GM21723 (cell line): ENCODE data around the gene ZNF646.

ENCODE experiments used
- ATAC-seq: cut with Tn5 transposase; IDR thresholded peaks from one replicate; pipeline ENCODE4 v1.9.1; 2021; ENCODE audit warnings: mild to moderate bottlenecking, moderate library complexity; ENCODE audit not compliant: unreplicated experiment

Gene ZNF646, protein sequence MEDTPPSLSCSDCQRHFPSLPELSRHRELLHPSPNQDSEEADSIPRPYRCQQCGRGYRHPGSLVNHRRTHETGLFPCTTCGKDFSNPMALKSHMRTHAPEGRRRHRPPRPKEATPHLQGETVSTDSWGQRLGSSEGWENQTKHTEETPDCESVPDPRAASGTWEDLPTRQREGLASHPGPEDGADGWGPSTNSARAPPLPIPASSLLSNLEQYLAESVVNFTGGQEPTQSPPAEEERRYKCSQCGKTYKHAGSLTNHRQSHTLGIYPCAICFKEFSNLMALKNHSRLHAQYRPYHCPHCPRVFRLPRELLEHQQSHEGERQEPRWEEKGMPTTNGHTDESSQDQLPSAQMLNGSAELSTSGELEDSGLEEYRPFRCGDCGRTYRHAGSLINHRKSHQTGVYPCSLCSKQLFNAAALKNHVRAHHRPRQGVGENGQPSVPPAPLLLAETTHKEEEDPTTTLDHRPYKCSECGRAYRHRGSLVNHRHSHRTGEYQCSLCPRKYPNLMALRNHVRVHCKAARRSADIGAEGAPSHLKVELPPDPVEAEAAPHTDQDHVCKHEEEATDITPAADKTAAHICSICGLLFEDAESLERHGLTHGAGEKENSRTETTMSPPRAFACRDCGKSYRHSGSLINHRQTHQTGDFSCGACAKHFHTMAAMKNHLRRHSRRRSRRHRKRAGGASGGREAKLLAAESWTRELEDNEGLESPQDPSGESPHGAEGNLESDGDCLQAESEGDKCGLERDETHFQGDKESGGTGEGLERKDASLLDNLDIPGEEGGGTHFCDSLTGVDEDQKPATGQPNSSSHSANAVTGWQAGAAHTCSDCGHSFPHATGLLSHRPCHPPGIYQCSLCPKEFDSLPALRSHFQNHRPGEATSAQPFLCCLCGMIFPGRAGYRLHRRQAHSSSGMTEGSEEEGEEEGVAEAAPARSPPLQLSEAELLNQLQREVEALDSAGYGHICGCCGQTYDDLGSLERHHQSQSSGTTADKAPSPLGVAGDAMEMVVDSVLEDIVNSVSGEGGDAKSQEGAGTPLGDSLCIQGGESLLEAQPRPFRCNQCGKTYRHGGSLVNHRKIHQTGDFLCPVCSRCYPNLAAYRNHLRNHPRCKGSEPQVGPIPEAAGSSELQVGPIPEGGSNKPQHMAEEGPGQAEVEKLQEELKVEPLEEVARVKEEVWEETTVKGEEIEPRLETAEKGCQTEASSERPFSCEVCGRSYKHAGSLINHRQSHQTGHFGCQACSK (N-terminal part only)

DNA sequence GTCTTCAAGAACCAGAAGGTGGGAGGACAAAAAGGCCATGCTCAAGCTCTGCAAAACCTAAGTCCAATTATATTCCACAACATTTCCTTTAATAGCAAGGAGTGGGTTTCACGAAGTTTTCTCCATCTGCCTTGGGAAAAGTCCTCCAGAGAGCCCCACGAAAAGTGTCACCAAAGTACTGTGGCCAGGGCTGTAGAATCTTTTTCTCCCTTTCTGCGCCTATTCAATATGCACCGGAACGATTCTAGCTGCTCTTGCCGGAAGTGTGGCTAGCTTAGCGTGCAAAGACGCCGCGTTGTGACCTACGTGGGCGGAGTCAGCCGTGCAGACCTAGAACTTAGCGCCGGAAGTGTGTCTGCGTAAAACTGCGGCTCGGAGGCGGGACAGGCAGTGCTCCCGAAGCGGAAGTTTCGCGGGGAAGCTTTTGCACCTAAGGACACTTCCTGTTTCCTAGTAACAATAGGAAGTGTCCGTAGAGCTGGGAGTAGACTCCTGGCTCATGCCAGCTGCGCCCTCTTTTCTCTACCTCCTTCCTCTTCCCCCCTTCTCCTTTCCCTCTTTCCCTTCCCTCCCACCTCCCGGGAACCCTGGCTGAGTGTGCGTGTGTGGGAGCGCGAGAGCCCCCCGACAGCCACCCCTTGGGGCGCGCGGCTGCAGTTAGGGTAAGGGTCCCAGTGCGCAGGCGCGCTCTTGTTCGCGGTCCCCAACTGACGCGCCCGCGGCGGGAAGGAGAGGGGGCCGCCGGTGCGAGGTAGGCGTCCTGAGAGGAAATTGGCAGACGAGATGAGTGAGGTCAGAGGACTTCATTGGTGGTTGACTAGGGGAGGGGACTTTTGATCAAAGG lies at the start of gene ZNF646, which contains the start of gene ZNF668:
ZNF646 (plus strand) TSS at position 453 of the 844 bp plus-strand sequence. CDS start 1,903 bp downstream, outside the sequence.
ZNF668 (minus strand) TSS at position 271 of the 844 bp plus-strand sequence. CDS start 9,781 bp downstream, outside the sequence.
- peak; percentile 78 for ATAC-seq

DNA sequence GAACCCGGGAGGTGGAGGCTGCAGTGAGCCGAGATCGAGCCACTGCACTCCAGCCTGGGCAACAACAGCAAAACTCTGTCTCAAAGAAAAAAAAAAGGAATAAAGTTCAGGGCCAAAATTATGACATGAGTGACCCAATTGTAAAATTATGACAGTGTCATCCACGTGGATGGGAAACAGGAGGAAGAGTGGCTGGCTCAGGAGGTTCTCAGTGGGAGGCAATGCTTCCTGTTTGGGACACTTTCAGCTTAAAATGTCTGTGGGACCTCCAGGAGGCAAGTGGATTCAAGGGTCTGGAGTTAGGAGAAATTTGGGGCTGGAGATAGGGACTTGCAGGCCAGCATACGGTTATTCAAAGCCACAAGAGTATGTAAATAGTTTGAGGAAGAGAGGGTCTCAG lies 48.9 kb upstream of the ZNF646 start:
- ATAC-seq, result no peak

DNA sequence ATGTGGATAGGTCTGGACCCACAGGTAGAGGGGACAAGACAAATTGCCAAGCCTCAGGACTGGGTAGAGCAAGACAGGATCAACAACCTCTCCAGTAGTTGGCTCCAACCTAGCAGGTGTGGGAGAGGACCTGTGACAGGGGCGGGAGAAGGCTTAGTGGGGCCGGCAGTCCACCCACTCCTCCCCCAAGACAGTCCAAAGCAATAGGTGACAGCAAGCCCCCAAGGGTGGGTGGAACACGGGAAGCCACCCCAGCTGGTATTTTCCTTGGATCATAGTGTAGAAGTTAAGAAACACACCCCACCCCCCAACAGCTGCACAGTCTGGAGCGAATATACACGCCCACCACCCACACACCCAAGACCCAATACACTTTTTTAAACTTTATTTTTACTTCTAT lies 45.0 kb upstream of the ZNF646 start:
- no peak for ATAC-seq

DNA sequence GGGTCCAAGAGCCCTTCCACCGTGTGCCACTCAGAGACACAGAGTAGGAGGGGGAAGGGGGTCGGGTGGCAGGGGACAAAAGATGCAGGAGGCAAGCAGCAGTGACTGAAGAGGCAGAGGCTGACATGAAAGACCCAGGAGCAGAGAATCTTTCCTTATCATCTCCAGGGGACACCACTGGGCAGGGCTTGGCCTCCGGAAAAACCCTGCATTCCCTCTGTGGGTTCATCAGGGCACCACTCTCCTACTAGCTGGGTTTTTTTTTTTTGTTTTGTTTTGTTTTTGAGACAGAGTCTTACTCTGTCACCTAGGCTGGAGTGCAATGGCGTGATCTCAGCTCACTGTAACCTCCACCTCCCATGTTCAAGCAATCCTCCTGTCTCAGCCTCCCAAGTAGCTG lies 42.9 kb upstream of the ZNF646 start:
- no peak for ATAC-seq

DNA sequence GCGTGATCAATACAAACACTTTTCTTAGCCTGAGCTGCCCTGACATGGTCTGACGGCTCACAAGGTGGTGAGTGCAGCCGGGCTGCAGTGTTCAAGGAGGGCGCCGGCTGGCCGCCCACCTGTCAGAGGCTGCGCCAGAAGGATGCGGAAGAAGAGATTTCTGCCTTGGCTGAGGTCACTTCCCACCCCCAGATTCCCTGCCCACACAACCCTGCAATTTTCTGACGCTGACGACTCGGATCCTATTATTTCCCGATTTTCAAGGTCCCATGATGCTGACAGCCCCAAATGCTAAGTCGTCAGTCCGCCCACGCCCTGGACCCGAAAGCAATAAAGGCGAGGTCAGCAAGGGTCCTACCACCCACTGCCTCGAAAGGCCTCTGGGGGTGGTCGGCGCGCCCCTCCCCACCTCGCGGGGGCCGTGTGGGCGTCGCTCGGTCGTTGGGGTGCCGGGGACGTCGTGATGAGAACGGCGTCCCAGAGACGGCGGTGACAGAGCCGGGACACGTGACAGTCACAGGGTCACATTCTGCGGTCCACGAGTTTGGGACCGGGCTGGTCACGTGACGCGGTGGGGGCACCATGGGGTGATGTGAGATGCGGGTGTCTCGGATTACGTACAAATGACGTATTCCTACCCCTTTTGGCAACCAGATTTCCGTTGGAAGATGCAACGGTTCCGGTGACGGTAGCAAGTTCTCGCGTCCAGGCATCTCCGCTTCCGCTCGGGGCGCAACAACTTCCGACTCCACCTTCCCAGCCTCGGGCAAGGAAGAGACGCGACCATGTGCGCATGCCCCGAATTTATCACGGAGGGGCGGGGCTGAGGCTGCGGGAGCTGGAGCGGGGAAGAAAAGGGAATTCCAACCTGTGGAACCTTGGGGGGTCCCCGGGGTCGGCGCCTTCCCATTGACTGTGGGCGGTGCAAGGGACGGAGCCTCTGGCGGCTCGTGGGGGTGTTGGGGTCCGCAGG lies 41.2 kb upstream of the ZNF646 start, which contains the start of gene STX4:
STX4 (plus strand) TSS at position 823 of the 973 bp plus-strand sequence. CDS start 248 bp downstream, outside the sequence.
- peak; percentile 75 for ATAC-seq

DNA sequence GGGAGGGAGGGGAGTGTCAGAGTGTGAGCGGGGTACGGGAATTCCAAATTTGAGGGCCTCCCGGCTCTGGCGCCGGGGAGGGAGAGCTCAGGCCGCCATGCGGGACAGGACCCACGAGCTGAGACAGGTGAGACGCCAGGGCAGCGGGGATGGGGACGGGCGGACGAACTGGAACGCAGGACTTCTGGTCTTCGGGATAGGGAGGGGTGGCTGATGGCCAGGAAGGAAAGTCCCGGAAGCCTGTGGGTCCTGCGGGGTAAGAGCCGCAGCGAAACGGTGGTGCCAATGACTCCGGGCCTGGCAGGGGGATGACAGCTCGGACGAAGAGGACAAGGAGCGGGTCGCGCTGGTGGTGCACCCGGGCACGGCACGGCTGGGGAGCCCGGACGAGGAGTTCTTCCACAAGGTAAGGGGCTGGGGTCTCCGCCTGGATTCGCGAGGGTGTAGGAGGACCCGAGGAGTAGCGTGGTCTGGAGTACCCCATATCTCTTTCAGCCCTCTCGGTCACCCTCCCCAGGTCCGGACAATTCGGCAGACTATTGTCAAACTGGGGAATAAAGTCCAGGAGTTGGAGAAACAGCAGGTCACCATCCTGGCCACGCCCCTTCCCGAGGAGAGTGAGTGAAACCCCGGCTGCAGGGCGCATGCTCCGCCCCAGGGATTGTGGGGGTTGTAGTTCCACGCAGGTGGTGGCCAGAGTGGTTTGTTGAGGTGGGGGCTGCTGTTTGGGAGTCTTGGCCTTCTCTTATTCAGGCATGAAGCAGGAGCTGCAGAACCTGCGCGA lies 40.3 kb upstream of the ZNF646 start:
- peak; percentile 55 for ATAC-seq

DNA sequence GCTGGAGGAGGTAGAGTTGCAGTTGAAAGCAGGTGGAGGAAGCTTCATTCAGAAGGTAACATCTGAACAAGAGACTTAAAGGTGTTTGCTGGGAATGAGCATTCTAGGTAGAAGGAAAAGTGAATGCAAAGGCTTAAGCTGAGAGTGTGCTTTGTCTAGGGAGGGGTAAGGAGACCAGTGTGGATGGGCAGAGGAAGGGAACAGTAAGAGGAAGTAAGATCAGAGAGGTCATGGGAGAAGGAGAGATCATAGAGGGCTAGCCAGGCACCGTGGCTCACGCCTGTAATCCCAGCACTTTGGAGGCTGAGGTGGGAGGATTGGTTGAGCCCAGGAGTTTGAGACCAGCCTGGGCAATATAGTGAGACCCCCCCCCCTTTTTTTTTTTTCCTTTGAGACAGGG lies 37.5 kb upstream of the ZNF646 start:
- no peak for ATAC-seq

DNA sequence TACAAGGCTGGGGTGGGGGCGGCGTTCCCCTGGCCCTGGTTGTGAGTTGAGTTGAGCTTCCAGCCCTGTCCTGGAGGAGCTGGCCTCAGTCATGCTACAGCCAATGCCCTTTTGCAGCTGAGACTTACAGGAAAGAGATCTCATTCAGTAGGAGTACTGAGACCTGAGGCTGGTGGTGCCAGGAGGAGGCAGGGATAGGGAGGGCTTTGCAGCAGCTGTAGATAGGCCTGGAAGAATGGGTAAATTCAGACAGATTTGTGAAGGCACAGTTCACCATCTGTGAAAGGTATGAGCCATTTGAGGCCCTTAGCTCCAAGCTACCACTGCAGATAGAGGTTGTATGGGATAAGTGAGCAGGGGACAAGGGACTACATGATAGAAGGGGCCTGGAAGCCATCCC lies 35.2 kb upstream of the ZNF646 start:
- ATAC-seq, result no peak

DNA sequence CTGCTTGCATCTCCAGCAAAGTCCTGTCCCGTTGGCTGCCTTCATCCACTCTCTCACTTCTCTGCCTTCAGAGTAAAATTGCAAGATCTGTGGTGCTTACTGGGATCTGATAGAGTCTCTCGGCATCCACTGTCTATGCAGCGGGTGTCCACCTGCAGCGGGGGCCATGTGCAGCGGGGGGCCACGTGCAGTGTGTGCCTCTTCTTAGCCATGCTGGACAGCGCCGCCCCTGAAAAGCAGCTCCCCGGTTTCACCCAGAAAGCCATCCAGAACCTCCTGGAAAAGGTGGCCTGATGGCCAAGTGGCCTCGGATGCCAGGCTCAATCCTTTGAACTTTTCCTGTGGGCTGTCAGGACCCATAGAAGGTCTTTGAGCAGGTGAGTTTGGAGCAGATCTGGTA lies 31.4 kb upstream of the ZNF646 start:
- no peak for ATAC-seq

DNA sequence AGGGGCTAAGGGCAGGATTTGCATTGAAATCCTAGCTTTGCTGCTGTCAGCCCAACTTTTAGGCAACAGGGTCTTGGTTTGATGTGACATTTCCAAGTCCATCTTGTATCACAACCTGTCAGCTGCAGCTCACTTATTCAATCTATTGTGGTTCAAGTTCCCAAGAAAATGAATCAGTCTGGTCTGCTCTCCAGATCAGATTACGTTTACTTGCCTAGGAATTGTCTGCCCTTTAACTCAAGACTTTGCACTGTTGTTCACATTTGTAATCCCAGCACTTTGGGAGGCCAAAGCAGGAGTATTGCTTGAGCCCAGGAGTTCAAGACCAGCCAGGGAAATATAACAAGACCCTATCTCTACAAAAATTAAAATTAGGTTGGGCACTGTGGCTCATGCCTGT lies 30.9 kb upstream of the ZNF646 start:
- ATAC-seq, result no peak

DNA sequence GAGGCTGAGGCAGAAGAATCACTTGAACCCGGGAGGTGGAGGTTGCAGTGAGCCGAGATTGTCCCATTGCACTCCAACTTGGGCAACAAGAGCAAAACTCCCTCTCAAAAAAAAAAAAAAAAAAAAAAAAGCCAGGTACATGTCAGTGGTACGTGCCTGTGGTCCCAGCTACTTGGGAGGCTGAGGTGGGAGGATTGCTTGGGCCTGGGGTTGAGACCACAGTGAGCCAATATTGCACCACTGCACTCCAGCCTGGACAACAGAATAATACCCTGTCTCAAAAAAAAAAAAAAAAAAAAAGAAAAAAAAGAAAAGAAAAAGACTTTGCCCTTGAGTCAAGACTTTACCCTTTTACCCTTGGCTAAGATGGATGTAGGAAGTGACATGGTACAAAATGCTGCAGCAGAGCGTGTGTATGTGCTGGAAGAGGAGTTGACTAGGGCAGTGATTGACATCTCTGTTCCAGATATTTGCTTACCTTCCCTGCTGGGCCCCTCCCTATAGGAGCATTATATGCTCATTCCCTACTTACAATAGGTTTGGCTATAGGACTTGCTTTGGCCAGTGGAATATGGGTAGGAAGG lies 30.2 kb upstream of the ZNF646 start:
- no peak for ATAC-seq

DNA sequence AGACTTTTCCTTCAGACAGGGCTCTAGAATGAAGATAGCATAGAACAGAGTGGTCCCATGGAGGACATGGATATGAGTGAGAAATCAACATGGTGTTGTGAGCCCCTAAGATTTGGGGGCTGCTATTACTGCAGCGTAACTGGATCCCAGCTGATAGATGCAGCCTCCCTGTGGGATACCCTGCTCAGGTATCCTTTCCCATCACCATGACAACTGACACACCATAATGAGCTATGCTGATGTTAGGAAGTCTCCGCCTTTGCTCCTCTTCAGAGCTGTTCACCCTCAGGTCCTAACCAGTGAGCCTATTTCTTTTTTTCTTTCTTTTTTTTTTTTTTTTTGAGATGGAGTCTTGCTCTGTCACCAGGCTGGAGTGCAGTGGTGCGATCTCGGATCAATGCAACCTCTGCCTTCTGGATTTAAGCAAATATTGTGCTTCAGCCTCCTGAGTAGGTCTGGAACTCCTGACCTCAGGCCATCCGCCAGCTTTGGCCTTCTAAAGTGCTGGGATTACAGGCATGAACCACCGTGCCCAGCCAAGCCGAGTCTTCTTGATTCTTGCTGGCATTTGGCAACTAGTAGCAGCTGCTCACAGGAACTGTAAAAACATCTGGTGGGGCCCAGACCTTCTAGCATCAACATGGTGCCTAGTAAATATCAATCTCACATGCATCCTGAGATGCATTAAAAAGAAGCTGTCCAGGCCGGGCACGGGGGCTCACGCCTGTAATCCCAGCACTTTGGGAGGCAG lies 23.8 kb upstream of the ZNF646 start:
- ATAC-seq, result no peak

DNA sequence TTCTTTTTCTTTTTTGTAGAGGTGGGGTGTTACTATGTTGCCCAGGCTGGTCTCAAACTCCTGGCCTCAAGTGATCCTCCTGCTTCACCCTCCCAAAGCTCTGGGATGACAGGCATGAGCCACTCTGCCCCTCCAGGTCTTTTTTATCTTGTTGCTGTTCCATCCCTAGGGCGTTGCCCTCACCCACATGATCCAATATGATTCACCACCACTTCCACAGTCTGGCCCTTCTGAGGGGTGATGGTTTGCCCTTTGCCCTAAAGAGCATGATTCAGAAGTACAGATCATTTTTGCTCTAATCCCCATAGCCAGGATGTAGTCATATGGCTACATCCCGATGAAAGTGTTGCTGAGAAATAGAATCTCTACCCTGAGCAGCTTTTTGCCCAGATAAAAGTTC lies 22.1 kb upstream of the ZNF646 start:
- no peak for ATAC-seq

DNA sequence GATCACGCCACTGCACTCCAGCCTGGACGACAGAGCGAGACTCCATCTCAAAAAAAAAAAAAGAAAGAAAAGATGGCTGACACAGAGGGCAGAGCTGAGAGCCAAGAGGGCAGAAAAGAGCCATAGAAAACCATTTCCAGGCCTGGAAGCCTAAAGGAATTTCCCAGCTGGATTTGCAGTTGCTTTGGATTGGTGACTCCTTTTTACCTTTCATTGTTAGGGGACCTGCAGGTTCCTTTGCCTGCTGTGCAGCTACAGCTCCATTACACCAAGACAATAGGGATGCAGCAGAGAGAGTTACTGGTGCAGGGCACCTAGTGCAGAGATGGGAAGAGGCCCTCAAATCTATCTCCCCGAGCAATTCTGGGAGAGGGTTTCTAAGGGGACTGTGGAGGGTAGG lies 18.6 kb upstream of the ZNF646 start:
- ATAC-seq, result no peak

DNA sequence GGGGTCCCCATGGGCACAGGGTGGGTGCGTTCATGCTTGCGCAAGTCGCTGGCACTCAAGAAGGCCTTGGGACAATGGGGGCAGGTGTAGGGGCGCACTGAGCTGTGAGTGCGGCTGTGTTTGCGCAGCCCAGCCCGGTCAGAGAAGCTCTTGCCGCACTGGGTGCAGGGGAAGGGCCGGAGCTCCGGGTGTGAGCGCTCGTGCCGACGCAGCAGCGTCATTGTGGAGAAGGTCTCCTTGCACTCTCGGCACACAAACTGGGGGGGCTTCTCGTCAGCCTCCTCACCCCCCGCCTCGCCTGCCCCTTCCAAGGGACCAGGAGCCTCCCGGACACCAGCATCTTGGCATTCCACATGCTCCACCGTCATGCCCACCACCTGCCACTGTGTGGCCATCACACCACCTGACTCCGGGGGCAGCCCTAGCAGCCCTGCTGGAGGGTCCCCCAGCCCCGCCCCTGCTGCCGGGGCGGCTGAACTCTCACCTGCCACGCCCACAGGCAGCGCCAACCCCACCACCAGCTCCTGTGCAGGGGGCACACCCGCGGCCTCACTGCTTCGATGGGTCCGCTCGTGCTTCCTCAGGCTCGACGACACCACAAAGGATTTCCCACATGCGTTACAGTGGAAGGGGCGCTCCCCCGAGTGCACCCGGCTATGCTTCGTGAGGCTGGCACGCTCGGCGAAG lies 13.0 kb upstream of the ZNF646 start:
- ATAC-seq, result no peak

DNA sequence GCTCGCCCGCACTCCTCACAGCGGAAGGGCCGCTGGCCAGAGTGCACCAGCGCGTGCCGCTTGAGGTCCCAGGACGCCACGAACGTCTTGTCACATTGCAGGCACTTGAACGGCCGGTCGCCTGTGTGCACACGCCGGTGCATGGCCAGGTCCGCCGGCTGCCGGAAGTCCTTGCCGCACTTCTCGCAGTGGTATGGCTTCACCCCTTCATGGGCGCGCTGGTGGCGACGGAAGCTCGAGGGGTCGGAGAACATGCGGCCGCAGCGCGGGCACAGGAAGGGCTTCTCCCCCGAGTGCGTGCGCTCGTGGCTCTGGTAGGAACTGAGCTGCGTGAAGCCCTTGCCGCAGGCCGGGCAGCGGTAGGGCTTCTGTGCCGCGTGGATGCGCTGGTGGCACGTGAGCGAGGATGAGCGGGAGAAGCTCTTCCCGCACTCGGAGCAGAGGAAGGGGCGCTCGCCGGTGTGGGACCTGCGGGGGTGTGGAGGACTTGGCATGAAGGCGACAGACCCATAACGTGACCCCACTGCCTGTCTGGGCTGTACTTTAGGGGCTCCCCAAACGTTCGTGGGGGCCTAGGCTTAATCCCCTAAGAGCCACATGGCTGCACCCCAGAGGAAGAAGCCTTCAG lies 12.3 kb upstream of the ZNF646 start:
- no peak for ATAC-seq
